ENCODE measurements around the gene INMT.

GRCh38 chr7:30705008-30705407, 46.9 kb upstream of the INMT start:
- no peak for TF ChIP-seq FOXA1 (IDR thresholded peaks at IDR 0.05)
- no peak for TF ChIP-seq CTCF (IDR thresholded peaks at IDR 0.05; ENCODE audit: low read depth, low read length, missing input control)
- no peak for TF ChIP-seq YY1 (IDR thresholded peaks at IDR 0.05)
- TF ChIP-seq TAF1 (conservative IDR thresholded peaks at IDR 0.05) = no peak
- no peak for TF ChIP-seq GABPA (IDR thresholded peaks at IDR 0.05 in 1 of 2, conservative IDR thresholded peaks at IDR 0.05 in 1 of 2)
